K562 (cell line): Measurements from ENCODE around the gene DCHS2. TPM values are rescaled to one million over a fixed set of nuclear protein-coding genes. Genes with fewer than 3 reads are reported as not detected.

Source experiments
- ATAC-seq: fragments of 200-7000 bp; cut with Tn5 transposase; 3 replicates; pipeline ENCODE4 v1.9.1; 2020; ENCODE audit warnings: moderate library complexity
- BruUV-seq: library from RNA; stranded (reverse); fragments of 400-500 nt; replicated peaks from 2 replicates; lab custom pipeline; 2021; lab: Mats Ljungman, UMichigan
- CTCF ChIA-PET: fragments of 300-600 bp; formaldehyde crosslinking; extraction: SDS; loops from one replicate; lab custom pipeline; 2021; ENCODE audit warnings: low intra/inter-chr PET ratio; lab: Yijun Ruan, JAX
- POLR2A ChIA-PET: fragments of 300-600, 350-650 bp; sonication (Branson Sonifier 250); formaldehyde crosslinking; extraction: SDS; loops from one replicate; lab custom pipeline; 2021; ENCODE audit warnings: antibody characterized with exemption, inconsistent platforms; lab: Yijun Ruan, JAX
- DNase-seq, 4 experiments: peaks; one replicate each; pipeline versions ENCODE4 v3.0.0 to v3.0.0-alpha.2; 2011 to 2018; ENCODE audit warnings: low spot score in 3 of 4, mixed read lengths in 3 of 4; ENCODE audit errors: extremely low read depth in 1 of 4
- FAIRE-seq: peaks from 2 replicates; lab custom pipeline; 2011; peaks lifted over from hg19 to GRCh38; lab: Jason Lieb, UNC
- H2AFZ ChIP-seq: 2 replicates; pipeline ENCODE4 v1.6.0; 2011; ENCODE audit warnings: low read depth, low read length, control low read depth, inconsistent platforms
- H3K27ac ChIP-seq: fragments of 200-600 bp; 3 replicates; pipeline ENCODE4 v1.8.0; 2011; ENCODE audit warnings: low read depth, mild to moderate bottlenecking, control low read depth, inconsistent platforms, low read length, moderate library complexity, mixed read lengths; ENCODE audit errors: extremely low read depth
- H3K27me3 ChIP-seq, 2 experiments: fragments of 300-600 bp in 1 of 2; 2 replicates in 1 of 2; 3 replicates in 1 of 2; pipeline versions ENCODE4 v1.6.0 to v1.8.0; 2011; ENCODE audit warnings: inconsistent platforms in 2 of 2, low read length in 2 of 2, mild to moderate bottlenecking in 1 of 2, mixed read lengths in 1 of 2, moderate library complexity in 1 of 2; ENCODE audit not compliant: control insufficient read depth in 2 of 2, insufficient read depth in 2 of 2
- H3K36me3 ChIP-seq: fragments of 300-600 bp; 3 replicates; pipeline ENCODE4 v1.8.0; 2011; ENCODE audit warnings: mild to moderate bottlenecking, low read length, inconsistent platforms; ENCODE audit not compliant: control insufficient read depth, insufficient read depth
- H3K4me1 ChIP-seq, 2 experiments: fragments of 200-600 bp in 1 of 2; replicated peaks in 1 of 2; 2 replicates in 1 of 2; 3 replicates in 1 of 2; pipeline versions ENCODE4 v1.5.1 to v1.8.0; 2011; ENCODE audit warnings: inconsistent platforms in 2 of 2, low read length in 2 of 2, mild to moderate bottlenecking in 1 of 2, mixed read lengths in 1 of 2, moderate library complexity in 1 of 2; ENCODE audit not compliant: control insufficient read depth in 2 of 2, insufficient read depth in 2 of 2
- H3K4me2 ChIP-seq: 2 replicates; pipeline ENCODE4 v1.6.1; 2011; ENCODE audit warnings: low read length, control low read depth, inconsistent platforms, mixed read lengths; ENCODE audit not compliant: insufficient read depth
- H3K4me3 ChIP-seq: fragments of 200-600 bp; sonication (generic), shearing (Covaris generic); 2 replicates; pipeline ENCODE4 v1.5.1; 2016; ENCODE audit warnings: control low read depth, inconsistent platforms
- H3K79me2 ChIP-seq: fragments of 200-600 bp; 3 replicates; pipeline ENCODE4 v1.8.0; 2011; ENCODE audit warnings: low read length, inconsistent platforms; ENCODE audit not compliant: control insufficient read depth, insufficient read depth
- H3K9ac ChIP-seq, 2 experiments: 2 replicates each; pipeline versions ENCODE4 v1.6.0 to v1.6.1; 2011; ENCODE audit warnings: low read depth in 2 of 2, low read length in 2 of 2, control low read depth in 1 of 2, inconsistent platforms in 1 of 2, mild to moderate bottlenecking in 1 of 2, mixed read lengths in 1 of 2; ENCODE audit not compliant: insufficient read depth in 1 of 2
- H3K9me1 ChIP-seq: one replicate; pipeline ENCODE4 v1.6.0; 2011; ENCODE audit warnings: inconsistent platforms, mild to moderate bottlenecking, low read length, moderate library complexity; ENCODE audit not compliant: control insufficient read depth, insufficient read depth
- H3K9me3 ChIP-seq: replicated peaks from 2 replicates; pipeline ENCODE4 v1.5.1; 2011; ENCODE audit warnings: low read depth, low read length, inconsistent platforms; ENCODE audit not compliant: control insufficient read depth, insufficient read depth
- H4K20me1 ChIP-seq: replicated peaks from 2 replicates; pipeline ENCODE4 v1.6.1; 2011; ENCODE audit warnings: low read length, inconsistent platforms, mixed read lengths; ENCODE audit not compliant: control insufficient read depth, insufficient read depth
- ARHGAP35 ChIP-seq: fragments of 450-650 bp; IDR thresholded peaks from 2 replicates; pipeline ENCODE4 v1.6.1; 2018; ENCODE audit not compliant: partially characterized antibody
- HIVEP1 ChIP-seq: fragments of 250-450 bp; sonication (Bioruptor Pico); IDR thresholded peaks from 2 replicates; pipeline ENCODE4 v1.4.0; 2020; ENCODE audit warnings: mild to moderate bottlenecking
- JUNB ChIP-seq: fragments of 450-650 bp; formaldehyde crosslinking; conservative IDR thresholded peaks from 2 replicates; pipeline ENCODE4 v1.4.0; 2020; ENCODE audit warnings: mild to moderate bottlenecking
- KDM2B ChIP-seq: fragments of 250-450 bp; sonication (Bioruptor Pico); IDR thresholded peaks from 2 replicates; pipeline ENCODE4 v1.8.0; 2021; ENCODE audit warnings: mild to moderate bottlenecking, moderate library complexity
- POLR2AphosphoS2 ChIP-seq: IDR thresholded peaks from 2 replicates; pipeline ENCODE4 v1.6.1; 2012; ENCODE audit warnings: low read length, improper control_type of control experiment
- RBM39 ChIP-seq: fragments of 200-400 bp; formaldehyde crosslinking; optimal IDR thresholded peaks from 2 replicates; pipeline ENCODE3; 2018; ENCODE audit warnings: low read depth, low read length
- SMAD2 ChIP-seq: fragments of 150-350 bp; IDR thresholded peaks from 2 replicates; pipeline ENCODE4 v1.6.1; 2014; ENCODE audit warnings: low read depth, mild to moderate bottlenecking, low read length
- SRF ChIP-seq, 2 experiments: fragments of 250-450, 450-650 bp in 1 of 2; sonication (Bioruptor Pico) in 1 of 2; sonication (generic) in 1 of 2; formaldehyde crosslinking; IDR thresholded peaks; 2 replicates each; pipeline versions ENCODE4 v1.5.0 to v1.5.1; 2020 to 2022; ENCODE audit warnings: mild to moderate bottlenecking in 1 of 2, missing genetic modification reagents in 1 of 2
- UBTF ChIP-seq, 2 experiments: IDR thresholded peaks; 2 replicates each; pipeline ENCODE4 v1.6.1; 2012; ENCODE audit warnings: improper control_type of control experiment in 2 of 2, low read depth in 2 of 2, low read length in 2 of 2, borderline replicate concordance in 1 of 2
- ZBTB1 ChIP-seq: sonication (generic); formaldehyde crosslinking; IDR thresholded peaks from 2 replicates; pipeline ENCODE4 v1.8.1; 2023; ENCODE audit warnings: missing genetic modification reagents, low read depth, mild to moderate bottlenecking, borderline replicate concordance
- ZNF436 ChIP-seq: fragments of 250-450, 450-650 bp; sonication (Bioruptor Pico); formaldehyde crosslinking; IDR thresholded peaks from 2 replicates; pipeline ENCODE4 v1.7.0; 2020; ENCODE audit warnings: mild to moderate bottlenecking
- WGBS: fragments of 100-300 bp; shearing (Covaris generic); methylation state at CpG from one replicate; pipeline ENCODE4 v1.1.6; 2016; ENCODE audit warnings: low coverage, mixed read lengths; ENCODE audit not compliant: insufficient coverage; ENCODE audit errors: missing lambda C conversion rate; 5-methylcytosine and 5-hydroxymethylcytosine counted together
- in situ Hi-C: fragments of 300-500 bp; cut with MboI; formaldehyde crosslinking; loops from 4 replicates; pipeline ENCODE4 v1.15.0; 2018; ENCODE audit warnings: inconsistent platforms, mixed read lengths
- intact Hi-C: fragments of 100-400 bp; cut with micrococcal nuclease; formaldehyde crosslinking; loops from 2 replicates; pipeline ENCODE4 v1.14.2; 2022
- polyA plus RNA-seq, 8 experiments: library from polyadenylated mRNA; depleted of rRNA in 4 of 8; stranded (reverse) in 5 of 8; unstranded in 3 of 8; fragments of >200 nt; fragmentation: Nextera tagmentation in 2 of 8; fragmentation: Illumina TruSeq in 1 of 8; extraction: Ambion mirVana in 2 of 8; extraction: Trizol in 1 of 8; gene quantifications; 2 replicates each; pipeline versions ENCODE4 v1.2.1 to v1.2.3, GENCODE V29; 2011 to 2014; ENCODE audit warnings: inconsistent platforms in 1 of 8, missing spikeins in 1 of 8
- total RNA-seq, 7 experiments: library from RNA; depleted of rRNA in 6 of 7; stranded (reverse); fragments of >200 nt in 6 of 7; fragmentation: Illumina TruSeq in 2 of 7; extraction: Trizol in 2 of 7; gene quantifications; 2 replicates each; pipeline versions ENCODE4 v1.2.1 to v1.2.3, GENCODE V29; 2011 to 2021; ENCODE audit warnings: low replicate concordance in 1 of 7
- TF ChIP-seq, protein P1 (sequence below): sonication (generic); formaldehyde crosslinking; IDR thresholded peaks from 2 replicates; pipeline ENCODE4 v1.8.1; 2023; ENCODE audit warnings: mild to moderate bottlenecking, missing genetic modification reagents

The DCHS2 gene
- total and polyA plus RNA-seq, 9 of the 15 experiments (the other 6 are each of a cell fraction or from before 2014, with no cell fraction given) = 0.49 to 7.1 (median 5.3) TPM

DNA sequence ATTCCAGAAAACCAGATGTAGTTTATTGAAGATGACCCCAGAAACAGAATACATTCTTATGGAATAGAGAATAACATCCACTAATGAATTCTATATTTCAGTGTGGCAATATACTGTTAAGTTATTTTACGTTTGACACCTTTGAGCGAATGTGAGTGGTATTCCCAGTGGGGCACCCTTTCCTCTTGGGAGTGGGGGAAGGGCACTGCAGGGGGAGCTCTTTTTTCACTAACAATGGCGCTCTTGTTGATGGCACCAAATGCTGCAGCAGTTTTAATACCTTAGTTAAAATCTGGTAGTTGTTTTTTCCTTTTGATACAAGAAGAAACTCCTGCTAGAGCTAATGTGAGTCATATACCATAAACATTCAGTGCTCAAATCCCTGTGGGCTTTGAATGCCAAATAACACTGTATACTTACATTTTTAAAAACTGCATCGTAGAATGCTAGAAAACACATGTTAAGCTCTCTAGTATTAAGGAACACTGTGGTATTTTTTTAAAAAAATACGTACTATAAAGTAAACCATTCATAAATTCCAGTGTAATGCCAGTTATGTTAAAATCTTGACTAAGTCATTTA, 178.5 kb downstream of the DCHS2 start:
- Histone ChIP-seq H3K27ac (no peak overlapping the region), H3K9me1 (no peaks in the 10 kb centered on the region), H3K79me2 (no peaks in the 10 kb centered on the region), H3K9me3 (no peaks in the 10 kb centered on the region), H3K4me3 (no peak overlapping the region), H3K27me3 (no peaks in the 10 kb centered on the region), H3K36me3 (no peaks in the 10 kb centered on the region), H3K4me2 (no peak overlapping the region), H3K4me1 (no peaks in the 10 kb centered on the region), H2AFZ (no peak overlapping the region), H3K9ac (no peak overlapping the region), H4K20me1 (no peaks in the 10 kb centered on the region)
- WGBS = 53% methylated on average over 5 of the region's 5 CpGs
- intact Hi-C loops (loop anchor here (10.0 kb wide), 1 partner anchor 528 kb away; the partner anchor contains the start of gene SFRP2), in situ Hi-C loops (no loop called here)
- DNase-seq = no peak
- ChIA-PET CTCF (no interaction called here), POLR2A (no interaction called here)
- no TSS peak for BruUV-seq
- TF ChIP-seq JUNB (CRISPR knock-in tag) = no peak
- TF ChIP-seq ZNF436 = no peak
- no peak for TF ChIP-seq HIVEP1 (CRISPR knock-in tag)
- no peak for FAIRE-seq
- no peak for ATAC-seq

DNA sequence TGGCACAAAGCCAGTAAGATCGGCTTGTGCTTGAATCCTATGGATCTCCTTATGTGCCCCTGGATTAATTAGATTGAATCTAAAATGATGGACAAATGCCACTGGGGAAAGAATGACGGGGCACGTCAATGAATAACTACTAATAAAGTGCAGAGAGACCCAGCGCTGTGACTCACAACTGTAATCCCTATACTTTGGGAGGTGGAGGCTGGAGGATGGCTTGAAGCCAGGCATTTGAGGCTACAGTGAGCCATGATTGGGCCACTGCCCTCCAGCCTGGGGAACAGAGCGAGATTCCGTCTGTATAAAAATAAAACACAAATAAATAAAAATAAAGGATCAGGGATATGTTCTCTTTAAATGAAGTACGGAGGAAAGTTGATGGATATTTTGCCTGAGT, 179.4 kb downstream of the DCHS2 start:
- no peak overlapping the region for H2AFZ ChIP-seq
- H3K79me2 ChIP-seq = no peaks in the 10 kb centered on the region
- intact Hi-C loops = loop anchor here (10.0 kb wide), 1 partner anchor 527 kb away; the partner anchor contains the start of gene SFRP2
- CTCF ChIA-PET = no interaction called here
- H3K4me2 ChIP-seq = no peak overlapping the region
- H3K9me3 ChIP-seq = no peaks in the 10 kb centered on the region
- 53% methylated on average over 7 of the region's 7 CpGs for WGBS
- no peak for DNase-seq
- no peak overlapping the region for H3K27ac ChIP-seq
- no peak overlapping the region for H3K9ac ChIP-seq
- H3K4me3 ChIP-seq = no peak overlapping the region
- no peaks in the 10 kb centered on the region for H4K20me1 ChIP-seq
- no TSS peak for BruUV-seq
- in situ Hi-C loops = no loop called here
- FAIRE-seq = no peak
- no peaks in the 10 kb centered on the region for H3K27me3 ChIP-seq
- no peaks in the 10 kb centered on the region for H3K4me1 ChIP-seq
- no peak for ATAC-seq
- no peaks in the 10 kb centered on the region for H3K36me3 ChIP-seq
- POLR2A ChIA-PET = no interaction called here
- H3K9me1 ChIP-seq = no peaks in the 10 kb centered on the region
- TF ChIP-seq ARHGAP35 (no peak), UBTF (IDR thresholded peaks at IDR 0.05; ENCODE audit: borderline replicate concordance in 1 of 2, low read depth in 2 of 2, low read length in 2 of 2) (no peak), SRF (CRISPR knock-in tag; IDR thresholded peaks at IDR 0.05) (no peak), KDM2B (CRISPR knock-in tag) (no peak), SMAD2 (no peak), RBM39 (no peak), POLR2AphosphoS2 (no peak), ZBTB1 (CRISPR knock-in tag) (no peak)
- TF ChIP-seq, protein P1, sequence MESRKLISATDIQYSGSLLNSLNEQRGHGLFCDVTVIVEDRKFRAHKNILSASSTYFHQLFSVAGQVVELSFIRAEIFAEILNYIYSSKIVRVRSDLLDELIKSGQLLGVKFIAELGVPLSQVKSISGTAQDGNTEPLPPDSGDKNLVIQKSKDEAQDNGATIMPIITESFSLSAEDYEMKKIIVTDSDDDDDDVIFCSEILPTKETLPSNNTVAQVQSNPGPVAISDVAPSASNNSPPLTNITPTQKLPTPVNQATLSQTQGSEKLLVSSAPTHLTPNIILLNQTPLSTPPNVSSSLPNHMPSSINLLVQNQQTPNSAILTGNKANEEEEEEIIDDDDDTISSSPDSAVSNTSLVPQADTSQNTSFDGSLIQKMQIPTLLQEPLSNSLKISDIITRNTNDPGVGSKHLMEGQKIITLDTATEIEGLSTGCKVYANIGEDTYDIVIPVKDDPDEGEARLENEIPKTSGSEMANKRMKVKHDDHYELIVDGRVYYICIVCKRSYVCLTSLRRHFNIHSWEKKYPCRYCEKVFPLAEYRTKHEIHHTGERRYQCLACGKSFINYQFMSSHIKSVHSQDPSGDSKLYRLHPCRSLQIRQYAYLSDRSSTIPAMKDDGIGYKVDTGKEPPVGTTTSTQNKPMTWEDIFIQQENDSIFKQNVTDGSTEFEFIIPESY (CRISPR knock-in tag) = no peak
